H1 (cell line): ENCODE measurements around the gene DUSP18. TPM values are rescaled to one million over a fixed set of nuclear protein-coding genes. Genes with fewer than 3 reads are reported as not detected.

Experiments used
- CTCF ChIA-PET: fragments of 300-600 bp; sonication (Branson Sonifier 250); formaldehyde crosslinking; loops from one replicate; lab custom pipeline; 2021; ENCODE audit not compliant: partially characterized antibody; lab: Charles Lee
- POLR2A ChIA-PET: fragments of 300-600 bp; sonication (Branson Sonifier 250); formaldehyde crosslinking; loops from one replicate; lab custom pipeline; 2021; ENCODE audit warnings: inconsistent platforms; ENCODE audit not compliant: partially characterized antibody; lab: Charles Lee
- DNase-seq, 2 experiments: peaks; one replicate each; pipeline versions ENCODE4 v3.0.0 to v3.0.0-alpha.2; 2010 to 2022; ENCODE audit warnings: low spot score in 2 of 2, low read depth in 1 of 2, mixed read lengths in 1 of 2
- FAIRE-seq: peaks from 2 replicates; lab custom pipeline; 2011; peaks lifted over from hg19 to GRCh38; lab: Jason Lieb, UNC
- H2AFZ ChIP-seq: 2 replicates; pipeline ENCODE4 v1.8.1; 2012; ENCODE audit warnings: low read length, inconsistent platforms
- H2AK5ac ChIP-seq: 2 replicates; pipeline ENCODE4 v1.6.1; 2013; ENCODE audit warnings: low read depth, low read length
- H2BK120ac ChIP-seq: replicated peaks from 2 replicates; pipeline ENCODE3; 2013; ENCODE audit warnings: low read depth, low read length, inconsistent platforms
- H2BK12ac ChIP-seq: 2 replicates; pipeline ENCODE4 v1.6.1; 2013; ENCODE audit warnings: low read depth, low read length
- H2BK15ac ChIP-seq: 2 replicates; pipeline ENCODE4 v1.6.1; 2013; ENCODE audit warnings: low read length
- H2BK20ac ChIP-seq: 2 replicates; pipeline ENCODE4 v1.6.1; 2013; ENCODE audit warnings: low read length
- H2BK5ac ChIP-seq: 2 replicates; pipeline ENCODE4 v1.6.1; 2013; ENCODE audit warnings: low read depth, low read length
- H3K14ac ChIP-seq: 2 replicates; pipeline ENCODE4 v1.6.1; 2013; ENCODE audit warnings: inconsistent platforms; ENCODE audit not compliant: insufficient read length
- H3K18ac ChIP-seq: 2 replicates; pipeline ENCODE4 v1.6.1; 2013; ENCODE audit warnings: low read length; ENCODE audit errors: extremely low read depth
- H3K23ac ChIP-seq: 2 replicates; pipeline ENCODE4 v1.6.1; 2013; ENCODE audit warnings: inconsistent platforms; ENCODE audit not compliant: insufficient read length
- H3K23me2 ChIP-seq: 2 replicates; pipeline ENCODE4 v1.6.1; 2013; ENCODE audit warnings: low read depth, low read length
- H3K27ac ChIP-seq: 2 replicates; pipeline ENCODE4 v1.6.1; 2011; ENCODE audit warnings: low read depth, low read length, inconsistent platforms
- H3K27me3 ChIP-seq, 4 experiments: replicated peaks in 1 of 4; 1 replicate in 1 of 4; 2 replicates in 3 of 4; pipeline versions ENCODE4 v1.6.1 to v1.8.1; 2011 to 2013; ENCODE audit warnings: low read length in 3 of 4, mild to moderate bottlenecking in 3 of 4, inconsistent platforms in 2 of 4, mixed read lengths in 2 of 4, moderate library complexity in 1 of 4; ENCODE audit not compliant: control insufficient read depth in 3 of 4, insufficient read depth in 3 of 4; ENCODE audit errors: extremely low read depth in 1 of 4
- H3K36me3 ChIP-seq, 4 experiments: 2 replicates each; pipeline versions ENCODE4 v1.6.1 to v1.8.1; 2011 to 2013; ENCODE audit warnings: mild to moderate bottlenecking in 4 of 4, low read length in 3 of 4, moderate library complexity in 2 of 4, control low read depth in 1 of 4, inconsistent platforms in 1 of 4; ENCODE audit not compliant: insufficient read depth in 4 of 4, control insufficient read depth in 2 of 4
- H3K4ac ChIP-seq: replicated peaks from 2 replicates; pipeline ENCODE3; 2013; ENCODE audit warnings: low read length, low read depth, mixed read lengths, inconsistent platforms; ENCODE audit not compliant: insufficient read length
- H3K4me1 ChIP-seq, 4 experiments: replicated peaks in 1 of 4; 1 replicate in 1 of 4; 2 replicates in 3 of 4; pipeline versions ENCODE4 v1.6.1 to v1.8.1; 2011 to 2013; ENCODE audit warnings: low read length in 3 of 4, inconsistent platforms in 2 of 4, mixed read lengths in 1 of 4; ENCODE audit not compliant: insufficient read depth in 4 of 4, control insufficient read depth in 3 of 4
- H3K4me2 ChIP-seq, 2 experiments: 2 replicates each; pipeline versions ENCODE4 v1.6.1 to v1.8.1; 2011 to 2013; ENCODE audit warnings: low read depth in 2 of 2, low read length in 2 of 2, control low read depth in 1 of 2, inconsistent platforms in 1 of 2, mild to moderate bottlenecking in 1 of 2; ENCODE audit not compliant: insufficient read depth in 1 of 2
- H3K4me3 ChIP-seq, 4 experiments: fragments of 200-600, 300-600 bp in 1 of 4; sonication (generic), shearing (Covaris generic), sonication (Bioruptor Twin) in 1 of 4; 2 replicates each; pipeline versions ENCODE4 v1.5.1 to v1.8.1; 2011 to 2016; ENCODE audit warnings: low read length in 4 of 4, low read depth in 3 of 4, control low read depth in 2 of 4, inconsistent platforms in 2 of 4, mild to moderate bottlenecking in 2 of 4, mixed read lengths in 1 of 4, moderate library complexity in 1 of 4; ENCODE audit not compliant: insufficient read depth in 2 of 4; ENCODE audit errors: extremely low read depth in 1 of 4
- H3K56ac ChIP-seq: replicated peaks from 2 replicates; pipeline ENCODE3; 2013; ENCODE audit warnings: low read depth, mild to moderate bottlenecking, mixed read lengths, low read length, inconsistent platforms; ENCODE audit not compliant: insufficient read length
- H3K79me1 ChIP-seq: 2 replicates; pipeline ENCODE4 v1.6.1; 2013; ENCODE audit warnings: low read depth, low read length, control low read depth
- H3K79me2 ChIP-seq, 2 experiments: 2 replicates each; pipeline versions ENCODE4 v1.6.1 to v1.8.1; 2012 to 2013; ENCODE audit warnings: low read length in 2 of 2, mild to moderate bottlenecking in 2 of 2, inconsistent platforms in 1 of 2; ENCODE audit not compliant: insufficient read depth in 2 of 2, control insufficient read depth in 1 of 2
- H3K9ac ChIP-seq, 4 experiments: replicated peaks in 1 of 4; 1 replicate in 1 of 4; 2 replicates in 3 of 4; pipeline versions ENCODE4 v1.6.1 to v1.8.1; 2011 to 2013; ENCODE audit warnings: low read depth in 3 of 4, low read length in 3 of 4, control low read depth in 2 of 4, mild to moderate bottlenecking in 2 of 4, moderate library complexity in 2 of 4, inconsistent platforms in 1 of 4; ENCODE audit errors: extremely low read depth in 1 of 4
- H3K9me3 ChIP-seq, 2 experiments: 2 replicates each; pipeline versions ENCODE4 v1.6.1 to v1.8.1; 2012 to 2013; ENCODE audit warnings: mild to moderate bottlenecking in 2 of 2, moderate library complexity in 2 of 2, control low read depth in 1 of 2, inconsistent platforms in 1 of 2, low read depth in 1 of 2, low read length in 1 of 2, mixed read lengths in 1 of 2; ENCODE audit not compliant: insufficient read depth in 2 of 2
- H4K20me1 ChIP-seq, 2 experiments: replicated peaks in 1 of 2; 2 replicates each; pipeline versions ENCODE3 to v1.8.1; 2011 to 2013; ENCODE audit warnings: inconsistent platforms in 2 of 2, low read length in 2 of 2, mild to moderate bottlenecking in 1 of 2; ENCODE audit not compliant: insufficient read depth in 2 of 2, control insufficient read depth in 1 of 2
- H4K5ac ChIP-seq: 2 replicates; pipeline ENCODE4 v1.6.1; 2013; ENCODE audit warnings: low read length, low read depth, mixed read lengths, inconsistent platforms; ENCODE audit not compliant: insufficient read length
- H4K8ac ChIP-seq: 2 replicates; pipeline ENCODE4 v1.8.0; 2013; ENCODE audit warnings: mild to moderate bottlenecking, moderate library complexity, low read length, inconsistent platforms; ENCODE audit not compliant: insufficient read depth; ENCODE audit errors: extremely low read depth
- H4K91ac ChIP-seq: replicated peaks from 2 replicates; pipeline ENCODE3; 2013; ENCODE audit warnings: low read length, mixed read lengths, inconsistent platforms; ENCODE audit not compliant: insufficient read length
- BACH1 ChIP-seq: IDR thresholded peaks from 2 replicates; pipeline ENCODE4 v1.6.1; 2012; ENCODE audit warnings: low read length, improper control_type of control experiment
- BCL11A ChIP-seq, 2 experiments: IDR thresholded peaks; one replicate each; pipeline ENCODE4 v1.6.1; 2011; ENCODE audit warnings: low read depth in 2 of 2, low read length in 2 of 2, mild to moderate bottlenecking in 2 of 2
- BRCA1 ChIP-seq: IDR thresholded peaks from 2 replicates; pipeline ENCODE4 v1.6.1; 2012; ENCODE audit warnings: low read depth, low read length, improper control_type of control experiment
- CREB1 ChIP-seq: IDR thresholded peaks from 2 replicates; pipeline ENCODE4 v1.6.1; 2012; ENCODE audit warnings: inconsistent platforms
- HDAC2 ChIP-seq, 2 experiments: fragments of 300-600 bp in 1 of 2; sonication (generic) in 1 of 2; IDR thresholded peaks; 2 replicates each; pipeline ENCODE4 v1.6.1; 2011 to 2012; ENCODE audit warnings: low read depth in 2 of 2, low read length in 2 of 2, mild to moderate bottlenecking in 2 of 2, moderate library complexity in 2 of 2, borderline replicate concordance in 1 of 2, inconsistent platforms in 1 of 2
- NANOG ChIP-seq: IDR thresholded peaks from 2 replicates; pipeline ENCODE4 v1.6.1; 2011; ENCODE audit warnings: low read length, low read depth, mild to moderate bottlenecking, inconsistent platforms; ENCODE audit not compliant: insufficient read depth, poor library complexity, severe bottlenecking
- NRF1 ChIP-seq: IDR thresholded peaks from 2 replicates; pipeline ENCODE4 v1.6.1; 2011; ENCODE audit warnings: mild to moderate bottlenecking, low read depth, low read length, improper control_type of control experiment
- RNF2 ChIP-seq: fragments of 200-900, 300-1000 bp; sonication (generic); IDR thresholded peaks from 2 replicates; pipeline ENCODE4 v1.7.1; 2016; ENCODE audit warnings: borderline replicate concordance, low read depth, mild to moderate bottlenecking, antibody characterized with exemption, low read length; ENCODE audit not compliant: poor library complexity, severe bottlenecking; ENCODE audit errors: missing control alignments
- SIX5 ChIP-seq: IDR thresholded peaks from 2 replicates; pipeline ENCODE4 v1.6.1; 2011; ENCODE audit warnings: mild to moderate bottlenecking, low read depth, low read length
- SUZ12 ChIP-seq: fragments of 200-600 bp; sonication (generic); IDR thresholded peaks from 2 replicates; pipeline ENCODE4 v1.6.1; 2012; ENCODE audit warnings: mild to moderate bottlenecking, inconsistent platforms, low read length, moderate library complexity, mixed read lengths
- YY1 ChIP-seq: IDR thresholded peaks from 2 replicates; pipeline ENCODE4 v1.6.1; 2011; ENCODE audit warnings: low read depth, mild to moderate bottlenecking, low read length
- WGBS, 2 experiments: shearing (Covaris generic) in 1 of 2; methylation state at CpG; one replicate each; pipeline versions ENCODE4 v1.1.6 to v1.1.7; 2013 to 2015; ENCODE audit warnings: low lambda C conversion rate in 2 of 2, mixed read lengths in 2 of 2, inconsistent platforms in 1 of 2, low coverage in 1 of 2, missing lambda C conversion rate in 1 of 2; ENCODE audit not compliant: insufficient replicate concordance in 2 of 2, insufficient coverage in 1 of 2, insufficient read length in 1 of 2; ENCODE audit errors: extremely low coverage in 1 of 2, missing lambda C conversion rate in 1 of 2; 5-methylcytosine and 5-hydroxymethylcytosine counted together
- polyA plus RNA-seq, 7 experiments: library from polyadenylated mRNA; depleted of rRNA in 3 of 7; stranded (reverse) in 5 of 7; unstranded in 2 of 7; fragments of >200 nt in 5 of 7; fragments of 200-250 nt in 2 of 7; gene quantifications; 1 replicate in 5 of 7; 2 replicates in 1 of 7; 4 replicates in 1 of 7; pipeline versions ENCODE4 v1.2.1 to v1.2.3, GENCODE V29; 2011 to 2013; ENCODE audit warnings: missing spikeins in 2 of 7, mixed read lengths in 2 of 7
- total RNA-seq: library from RNA; stranded (reverse); fragmentation: NEBNext Ultra II Directional; extraction: Animal tissue kit (Norgen Biotek cat#: 25700); gene quantifications from 2 replicates; pipeline ENCODE4 v1.2.1, GENCODE V29; 2021

The DUSP18 gene
- total and polyA plus RNA-seq, 2 of the 8 experiments (the other 6 are each of a cell fraction or from before 2014, with no cell fraction given), result 2.6 to 7.3 TPM

DNA sequence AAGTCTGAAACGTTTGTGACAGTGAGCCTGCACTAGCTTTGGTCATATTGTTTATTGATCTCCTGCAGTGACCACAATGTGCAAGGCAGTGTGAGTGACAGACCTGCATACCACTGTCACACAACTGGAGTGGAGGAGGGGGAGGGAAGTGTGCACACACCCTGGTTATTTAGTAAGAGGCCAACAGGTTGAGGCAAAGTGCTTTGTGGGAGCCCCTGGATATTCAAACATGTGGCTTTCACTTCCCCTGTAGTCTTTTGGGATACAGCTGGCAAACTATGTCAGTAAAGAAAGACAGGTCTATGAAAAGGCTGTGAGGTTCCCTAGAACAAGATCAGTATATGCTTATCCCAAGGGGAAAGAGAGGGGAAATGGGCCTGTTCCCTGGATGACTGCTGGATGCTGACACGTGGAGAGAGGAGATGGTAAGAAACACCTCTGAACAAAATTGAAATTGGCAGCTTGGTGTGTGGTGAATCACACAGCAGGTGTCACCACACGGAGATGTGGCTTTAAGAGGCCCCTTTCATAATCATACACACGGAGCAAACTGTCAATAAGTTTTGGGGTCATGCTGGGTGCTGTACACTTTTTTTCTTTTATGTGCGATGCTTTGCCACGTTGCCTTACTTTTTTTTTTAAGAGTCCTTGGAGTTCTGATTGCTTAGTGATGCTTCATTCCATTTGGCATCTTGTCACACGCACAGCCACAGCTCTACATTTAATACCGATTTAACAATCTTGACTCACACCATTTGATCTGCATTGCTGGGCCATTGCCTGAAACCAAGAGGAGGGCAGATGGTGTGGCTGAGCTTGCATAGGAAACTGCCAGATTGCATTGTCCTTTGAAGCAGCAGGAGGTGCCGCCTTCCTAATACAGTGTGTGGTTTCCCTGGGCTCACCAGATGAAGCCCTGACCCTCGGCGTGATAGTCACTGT is 38.3 kb upstream of the DUSP18 start:
- WGBS, 2 experiments, result 84% methylated on average over 11 of the region's 11 CpGs; no CpG with 5 or more reads in 1 of the 2 experiments
- no peaks in the 10 kb centered on the region for H3K9me3 ChIP-seq
- DNase-seq, result no peak
- CTCF ChIA-PET, result interaction anchor here (0.5 to 2.4 kb wide), 6 partner anchors 10 to 89 kb away, joined by 3 to 6 read pairs (median 3); partner anchors contain the start of gene OSBP2
- H2BK20ac ChIP-seq, result no peak overlapping the region
- H4K91ac ChIP-seq, result peak overlapping the region; percentile 55
- H3K79me2 ChIP-seq, result no peaks in the 10 kb centered on the region
- no peak overlapping the region for H4K8ac ChIP-seq
- no peak overlapping the region for H3K4ac ChIP-seq
- peak overlapping the region; percentile 78; the same call in 1 of the 2 replicates for H2AK5ac ChIP-seq
- no peak for FAIRE-seq
- no peak overlapping the region for H3K27ac ChIP-seq
- no peak overlapping the region for H2AFZ ChIP-seq
- POLR2A ChIA-PET, result interaction anchor here (0.8 to 0.9 kb wide), 2 partner anchors 11 to 85 kb away, joined by 3 read pairs; no protein-coding TSS in a partner anchor
- peak overlapping the region; percentile 29; the same call in 1 of the 2 replicates for H2BK12ac ChIP-seq
- no peak overlapping the region for H3K4me2 ChIP-seq
- no peaks in the 10 kb centered on the region for H3K36me3 ChIP-seq
- H3K23ac ChIP-seq, result no peak overlapping the region
- no peak overlapping the region for H3K56ac ChIP-seq
- no peak overlapping the region for H3K4me3 ChIP-seq
- H4K5ac ChIP-seq, result no peak overlapping the region
- H3K14ac ChIP-seq, result no peak overlapping the region
- H2BK15ac ChIP-seq, result no peak overlapping the region; the same call in 1 of the 2 replicates
- no peak overlapping the region for H2BK120ac ChIP-seq
- no peaks in the 10 kb centered on the region for H3K79me1 ChIP-seq
- H2BK5ac ChIP-seq, result no peak overlapping the region
- no peak overlapping the region for H3K9ac ChIP-seq
- H3K4me1 ChIP-seq, result peaks cover 0 to 5% (median 2%) of the 10 kb centered on the region in 4 experiments; a peak in 3 of 7 replicates
- no peaks in the 10 kb centered on the region for H3K27me3 ChIP-seq
- H4K20me1 ChIP-seq, result no peaks in the 10 kb centered on the region
- H3K18ac ChIP-seq, result no peak overlapping the region
- H3K23me2 ChIP-seq, result no peaks in the 10 kb centered on the region
- TF ChIP-seq BRCA1 (no peak), NANOG (no peak), SIX5 (no peak), HDAC2 (IDR thresholded peaks at IDR 0.05; ENCODE audit: borderline replicate concordance in 1 of 2, low read depth in 2 of 2, low read length in 2 of 2) (no peak), SUZ12 (no peak), YY1 (no peak), NRF1 (no peak), BCL11A (IDR thresholded peaks at IDR 0.05; ENCODE audit: low read depth in 2 of 2, low read length in 2 of 2) (no peak), BACH1 (no peak), CREB1 (no peak), RNF2 (no peak)
